Measurements from ENCODE around the gene DDI1. TPM values are rescaled to one million over a fixed set of nuclear protein-coding genes. Genes with fewer than 3 reads are reported as not detected.

DDI1 gene
- total and polyA plus RNA-seq, 9 of the 15 experiments (the other 6 are each of a cell fraction or from before 2014, with no cell fraction given): not detected

- no peak overlapping the region for H3K4me2 ChIP-seq (ENCODE audit: insufficient read depth, low read length)
- intact Hi-C loops (cut with micrococcal nuclease): no loop called here
- no peak overlapping the region for H3K27ac ChIP-seq (ENCODE audit: extremely low read depth, low read depth, low read length)
- no peak for TF ChIP-seq TARDBP (IDR thresholded peaks at IDR 0.05)
- TF ChIP-seq DACH1 (IDR thresholded peaks at IDR 0.05; ENCODE audit: partially characterized antibody): no peak
- TF ChIP-seq, protein P1, sequence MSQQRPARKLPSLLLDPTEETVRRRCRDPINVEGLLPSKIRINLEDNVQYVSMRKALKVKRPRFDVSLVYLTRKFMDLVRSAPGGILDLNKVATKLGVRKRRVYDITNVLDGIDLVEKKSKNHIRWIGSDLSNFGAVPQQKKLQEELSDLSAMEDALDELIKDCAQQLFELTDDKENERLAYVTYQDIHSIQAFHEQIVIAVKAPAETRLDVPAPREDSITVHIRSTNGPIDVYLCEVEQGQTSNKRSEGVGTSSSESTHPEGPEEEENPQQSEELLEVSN (IDR thresholded peaks at IDR 0.05; ENCODE audit: borderline replicate concordance in 1 of 2, extremely low read depth in 1 of 2, insufficient read depth in 1 of 2, insufficient read length in 1 of 2, low read depth in 1 of 2, low read length in 1 of 2, poor library complexity in 1 of 2, severe bottlenecking in 1 of 2): no peak
- no peak for TF ChIP-seq ESRRA (IDR thresholded peaks at IDR 0.05; ENCODE audit: borderline replicate concordance, low read depth)
- TF ChIP-seq E2F3 (CRISPR knock-in tag; IDR thresholded peaks at IDR 0.05): no peak
- no peak for TF ChIP-seq NFIC (IDR thresholded peaks at IDR 0.05)
- TF ChIP-seq KLF10 (CRISPR knock-in tag; IDR thresholded peaks at IDR 0.05): no peak
- TF ChIP-seq ATF2 (CRISPR knock-in tag; IDR thresholded peaks at IDR 0.05): no peak
- no peak for TF ChIP-seq MECOM (CRISPR knock-in tag; IDR thresholded peaks at IDR 0.05)
- TF ChIP-seq EWSR1 (IDR thresholded peaks at IDR 0.05; ENCODE audit: borderline replicate concordance, low read depth, partially characterized antibody): no peak
- no peak for TF ChIP-seq TEAD1 (CRISPR knock-in tag; IDR thresholded peaks at IDR 0.05)
- no peak for TF ChIP-seq NR1H2 (CRISPR knock-in tag; IDR thresholded peaks at IDR 0.05)
- TF ChIP-seq ZNF583 (CRISPR knock-in tag; IDR thresholded peaks at IDR 0.05): no peak
- no TSS peak for BruUV-seq (replicated peaks)
- H4K20me1 ChIP-seq (replicated peaks; ENCODE audit: control insufficient read depth, insufficient read depth, low read length): no peaks in the 10 kb centered on the region
- ATAC-seq (no peak), DNase-seq (ENCODE audit: extremely low read depth in 1 of 4, low spot score in 3 of 4) (no peak), FAIRE-seq (no peak)
- no peaks in the 10 kb centered on the region for H3K36me3 ChIP-seq (ENCODE audit: control insufficient read depth, insufficient read depth, low read length)
- no peaks in the 10 kb centered on the region for H3K4me1 ChIP-seq (replicated peaks in 1 of 2; ENCODE audit: control insufficient read depth in 2 of 2, insufficient read depth in 2 of 2, low read length in 2 of 2)
- no peak overlapping the region for H2AFZ ChIP-seq (ENCODE audit: low read depth, low read length)
- POLR2A ChIA-PET: no interaction called here
- H3K27me3 ChIP-seq (ENCODE audit: control insufficient read depth in 2 of 2, insufficient read depth in 2 of 2, low read length in 2 of 2): no peaks in the 10 kb centered on the region
- no peaks in the 10 kb centered on the region for H3K79me2 ChIP-seq (ENCODE audit: control insufficient read depth, insufficient read depth, low read length)
- 0% methylated on average over 3 of the region's 3 CpGs for WGBS (ENCODE audit: insufficient coverage, low coverage, missing lambda C conversion rate)
- CTCF ChIA-PET (ENCODE audit: low intra/inter-chr PET ratio): no interaction called here
- in situ Hi-C loops (cut with MboI): no loop called here
- H3K4me3 ChIP-seq: no peak overlapping the region
- no peak overlapping the region for H3K9ac ChIP-seq (ENCODE audit: insufficient read depth in 1 of 2, low read depth in 2 of 2, low read length in 2 of 2)
- no peaks in the 10 kb centered on the region for H3K9me1 ChIP-seq (ENCODE audit: control insufficient read depth, insufficient read depth, low read length)
- H3K9me3 ChIP-seq (replicated peaks; ENCODE audit: control insufficient read depth, insufficient read depth, low read depth, low read length): no peaks in the 10 kb centered on the region
Measured at GRCh38 chr11:104060004-104060794, 23.8 kb downstream of the DDI1 start.
